HCT116 (cell line): ENCODE results near the gene ATG14. TPM values are rescaled to one million over a fixed set of nuclear protein-coding genes. Genes with fewer than 3 reads are reported as not detected.

Experiments used
- ATAC-seq: fragments of 200-7000 bp; cut with Tn5 transposase; 2 replicates; pipeline ENCODE4 v1.9.1; 2020; ENCODE audit warnings: mild to moderate bottlenecking, moderate library complexity
- BruUV-seq: library from RNA; stranded (reverse); fragments of 400-500 nt; replicated peaks from 2 replicates; lab custom pipeline; 2021; lab: Mats Ljungman, UMichigan
- CTCF ChIA-PET: fragments of 300-600 bp; sonication (Branson Sonifier 250); formaldehyde crosslinking; loops from one replicate; lab custom pipeline; 2021; ENCODE audit warnings: antibody characterized with exemption; lab: Charles Lee
- POLR2A ChIA-PET: fragments of 300-600, 350-600 bp; sonication (Branson Sonifier 250); formaldehyde crosslinking; loops from one replicate; lab custom pipeline; 2021; ENCODE audit warnings: antibody characterized with exemption; lab: Charles Lee
- RAD21 ChIA-PET, 2 experiments: fragments of 300-600 bp; sonication (Branson Sonifier 250); formaldehyde crosslinking; loops; one replicate each; lab custom pipeline; 2023; ENCODE audit warnings: low total read pairs in 2 of 2; ENCODE audit not compliant: uncharacterized antibody in 2 of 2, unreplicated experiment in 2 of 2, low non-redundant PET in 1 of 2; lab: Charles Lee
- DNase-seq: peaks from one replicate; pipeline ENCODE4 v3.0.0-alpha.2; 2010; ENCODE audit warnings: low read depth, low spot score
- H2AFZ ChIP-seq: fragments of 200-600 bp; shearing (Covaris generic), sonication (generic); 2 replicates; pipeline ENCODE4 v1.6.1; 2017; ENCODE audit warnings: low read depth, mixed run types, mixed read lengths, antibody characterized with exemption, low read length; ENCODE audit not compliant: poor library complexity, severe bottlenecking
- H3K27ac ChIP-seq: 2 replicates; pipeline ENCODE4 v1.5.1; 2012; ENCODE audit warnings: low read depth, low read length
- H3K27me3 ChIP-seq: fragments of 200-600 bp; sonication (generic); 2 replicates; pipeline ENCODE4 v1.6.1; 2016; ENCODE audit warnings: mixed run types, low read length, mixed read lengths; ENCODE audit not compliant: insufficient read depth
- H3K36me3 ChIP-seq, 2 experiments: fragments of 200-500 bp in 1 of 2; fragments of 200-600 bp in 1 of 2; sonication (Bioruptor generic) in 1 of 2; sonication (generic) in 1 of 2; 2 replicates each; pipeline versions ENCODE4 v1.5.1 to v1.6.1; 2014 to 2016; ENCODE audit warnings: low read length in 2 of 2, inconsistent platforms in 1 of 2, mixed read lengths in 1 of 2, mixed run types in 1 of 2; ENCODE audit not compliant: insufficient read depth in 2 of 2, control insufficient read depth in 1 of 2
- H3K4me1 ChIP-seq, 2 experiments: fragments of 200-600 bp in 1 of 2; sonication (generic) in 1 of 2; 2 replicates each; pipeline versions ENCODE4 v1.5.1 to v1.6.1; 2012 to 2017; ENCODE audit warnings: low read length in 2 of 2, inconsistent platforms in 1 of 2, mild to moderate bottlenecking in 1 of 2, mixed read lengths in 1 of 2, mixed run types in 1 of 2, moderate library complexity in 1 of 2; ENCODE audit not compliant: insufficient read depth in 2 of 2, control insufficient read depth in 1 of 2
- H3K4me2 ChIP-seq: fragments of 200-600 bp; sonication (generic); 2 replicates; pipeline ENCODE4 v1.6.1; 2017; ENCODE audit warnings: mixed run types, low read length, mixed read lengths
- H3K4me3 ChIP-seq, 2 experiments: fragments of 200-600 bp in 1 of 2; sonication (generic) in 1 of 2; replicated peaks in 1 of 2; 2 replicates each; pipeline ENCODE4 v1.5.1; 2011 to 2016; ENCODE audit warnings: low read length in 2 of 2, control low read depth in 1 of 2, low read depth in 1 of 2, mild to moderate bottlenecking in 1 of 2, mixed read lengths in 1 of 2, mixed run types in 1 of 2
- H3K79me2 ChIP-seq: fragments of 200-600 bp; sonication (generic); 2 replicates; pipeline ENCODE4 v1.6.1; 2017; ENCODE audit warnings: mild to moderate bottlenecking, mixed run types, low read length, moderate library complexity, mixed read lengths; ENCODE audit not compliant: insufficient read depth
- H3K9ac ChIP-seq: fragments of 200-600 bp; sonication (generic); 2 replicates; pipeline ENCODE4 v1.6.1; 2016; ENCODE audit warnings: low read length, mixed read lengths
- H3K9me2 ChIP-seq: fragments of 200-600 bp; sonication (generic), shearing (Covaris generic); 2 replicates; pipeline ENCODE4 v1.6.1; 2017; ENCODE audit warnings: mixed run types, mild to moderate bottlenecking, moderate library complexity; ENCODE audit not compliant: insufficient read depth
- H3K9me3 ChIP-seq, 2 experiments: fragments of 200-500 bp in 1 of 2; fragments of 200-600 bp in 1 of 2; sonication (Bioruptor generic) in 1 of 2; sonication (generic) in 1 of 2; 2 replicates each; pipeline ENCODE4 v1.6.1; 2014 to 2017; ENCODE audit warnings: low read length in 2 of 2, mixed read lengths in 2 of 2, inconsistent platforms in 1 of 2, low read depth in 1 of 2, mild to moderate bottlenecking in 1 of 2, mixed run types in 1 of 2, moderate library complexity in 1 of 2; ENCODE audit not compliant: control insufficient read depth in 1 of 2, insufficient read depth in 1 of 2
- H4K20me1 ChIP-seq: fragments of 200-600 bp; sonication (generic), shearing (Covaris generic); 2 replicates; pipeline ENCODE4 v1.6.1; 2017; ENCODE audit warnings: mixed run types, mild to moderate bottlenecking, moderate library complexity; ENCODE audit not compliant: insufficient read depth
- CBX3 ChIP-seq: IDR thresholded peaks from 2 replicates; pipeline ENCODE4 v1.6.1; 2012; ENCODE audit warnings: low read depth
- CEBPB ChIP-seq: IDR thresholded peaks from 2 replicates; pipeline ENCODE4 v1.6.1; 2012; ENCODE audit warnings: low read depth
- EZH2 ChIP-seq: fragments of 200-600 bp; sonication (generic); IDR thresholded peaks from 2 replicates; pipeline ENCODE4 v1.6.1; 2017; ENCODE audit warnings: antibody characterized with exemption, mixed run types
- EZH2phosphoT487 ChIP-seq: fragments of 200-600 bp; IDR thresholded peaks from 2 replicates; pipeline ENCODE4 v1.6.1; 2018; ENCODE audit warnings: antibody characterized with exemption, borderline replicate concordance
- JUND ChIP-seq: IDR thresholded peaks from 2 replicates; pipeline ENCODE4 v1.6.1; 2012
- RAD21 ChIP-seq: IDR thresholded peaks from 2 replicates; pipeline ENCODE4 v1.6.1; 2012; ENCODE audit warnings: low read depth, mild to moderate bottlenecking
- SRF ChIP-seq: IDR thresholded peaks from 2 replicates; pipeline ENCODE4 v1.6.1; 2012; ENCODE audit warnings: low read depth
- ZNF274 ChIP-seq: fragments of 200-500 bp; sonication (Bioruptor generic); IDR thresholded peaks from 2 replicates; pipeline ENCODE4 v1.6.1; 2014; ENCODE audit warnings: mild to moderate bottlenecking, low read depth, low read length, inconsistent platforms
- intact Hi-C: fragments of 100-400 bp; cut with micrococcal nuclease; formaldehyde crosslinking; loops from 2 replicates; pipeline ENCODE4 v1.10.0; 2022
- total RNA-seq: library from RNA; stranded (reverse); gene quantifications from one replicate; pipeline ENCODE4 v1.2.1, GENCODE V29; 2021; ENCODE audit not compliant: unreplicated experiment
- TF ChIP-seq, protein P1 (sequence below), 3 experiments: fragments of 200-600 bp in 1 of 3; sonication (generic) in 1 of 3; IDR thresholded peaks in 2 of 3; conservative IDR thresholded peaks in 1 of 3; 2 replicates each; pipeline ENCODE4 v1.5.1; 2012 to 2017; ENCODE audit warnings: low read depth in 2 of 3, low read length in 2 of 3, antibody characterized with exemption in 1 of 3, borderline replicate concordance in 1 of 3, control low read depth in 1 of 3, mild to moderate bottlenecking in 1 of 3, mixed read lengths in 1 of 3, mixed run types in 1 of 3, moderate library complexity in 1 of 3; ENCODE audit not compliant: insufficient read depth in 1 of 3

Gene ATG14
- total RNA-seq, 1 experiment from 2014 or later = 9.9 TPM

DNA sequence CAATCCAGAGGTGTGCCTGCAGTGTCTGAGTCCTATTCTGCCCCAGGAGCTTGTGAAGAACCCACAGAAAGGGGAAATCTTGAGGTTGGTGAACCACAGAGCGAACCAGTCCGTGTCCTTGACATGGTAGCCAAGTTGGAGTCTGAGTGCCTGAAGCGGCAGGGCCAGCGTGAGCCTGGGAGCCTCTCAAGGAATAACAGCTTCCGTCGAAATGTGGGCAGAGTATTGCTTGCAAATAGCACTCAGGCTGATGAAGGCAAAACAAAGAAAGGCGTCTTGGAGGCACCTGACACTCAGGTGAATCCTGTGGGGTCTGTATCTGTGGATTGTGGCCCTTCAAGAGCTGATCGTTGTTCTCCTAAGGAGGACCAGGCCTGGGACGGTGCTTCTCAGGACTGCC lies 60.5 kb downstream of the ATG14 start:
- no peaks in the 10 kb centered on the region for H3K27me3 ChIP-seq
- TF ChIP-seq RAD21 = no peak
- no peak for TF ChIP-seq CEBPB
- no peak for TF ChIP-seq SRF
- TF ChIP-seq, protein P1, sequence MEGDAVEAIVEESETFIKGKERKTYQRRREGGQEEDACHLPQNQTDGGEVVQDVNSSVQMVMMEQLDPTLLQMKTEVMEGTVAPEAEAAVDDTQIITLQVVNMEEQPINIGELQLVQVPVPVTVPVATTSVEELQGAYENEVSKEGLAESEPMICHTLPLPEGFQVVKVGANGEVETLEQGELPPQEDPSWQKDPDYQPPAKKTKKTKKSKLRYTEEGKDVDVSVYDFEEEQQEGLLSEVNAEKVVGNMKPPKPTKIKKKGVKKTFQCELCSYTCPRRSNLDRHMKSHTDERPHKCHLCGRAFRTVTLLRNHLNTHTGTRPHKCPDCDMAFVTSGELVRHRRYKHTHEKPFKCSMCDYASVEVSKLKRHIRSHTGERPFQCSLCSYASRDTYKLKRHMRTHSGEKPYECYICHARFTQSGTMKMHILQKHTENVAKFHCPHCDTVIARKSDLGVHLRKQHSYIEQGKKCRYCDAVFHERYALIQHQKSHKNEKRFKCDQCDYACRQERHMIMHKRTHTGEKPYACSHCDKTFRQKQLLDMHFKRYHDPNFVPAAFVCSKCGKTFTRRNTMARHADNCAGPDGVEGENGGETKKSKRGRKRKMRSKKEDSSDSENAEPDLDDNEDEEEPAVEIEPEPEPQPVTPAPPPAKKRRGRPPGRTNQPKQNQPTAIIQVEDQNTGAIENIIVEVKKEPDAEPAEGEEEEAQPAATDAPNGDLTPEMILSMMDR (IDR thresholded peaks at IDR 0.05 in 2 of 3, conservative IDR thresholded peaks at IDR 0.05 in 1 of 3; ENCODE audit: borderline replicate concordance in 1 of 3, insufficient read depth in 1 of 3, low read depth in 2 of 3, low read length in 2 of 3) = no peak
- no peak for TF ChIP-seq JUND
- TF ChIP-seq ZNF274 = no peak
- TF ChIP-seq EZH2 = no peak
- TF ChIP-seq CBX3 = no peak
- TF ChIP-seq, all 23 proteins: peak for 0
- ChIA-PET CTCF (no interaction called here), POLR2A (no interaction called here), RAD21 (no interaction called here)
- no peaks in the 10 kb centered on the region for H4K20me1 ChIP-seq
- ATAC-seq = no peak
- H3K4me1 ChIP-seq = peaks cover 0 to 11% of the 10 kb centered on the region in 2 experiments; a peak in 2 of 4 replicates
- H3K4me3 ChIP-seq = no peak overlapping the region
- H3K9me3 ChIP-seq = no peaks in the 10 kb centered on the region
- no peak overlapping the region for H3K27ac ChIP-seq
- H3K36me3 ChIP-seq = peaks cover 14 to 22% of the 10 kb centered on the region in 2 experiments; a peak in 3 of 4 replicates
- no peak overlapping the region for H3K4me2 ChIP-seq
- DNase-seq = no peak
- H2AFZ ChIP-seq = no peak overlapping the region
- H3K9me2 ChIP-seq = no peaks in the 10 kb centered on the region
- no TSS peak for BruUV-seq
- H3K79me2 ChIP-seq = peaks cover 17% of the 10 kb centered on the region; the same call in 1 of the 2 replicates
- intact Hi-C loops = loop anchor here (10.0 kb wide), 1 partner anchor 266 kb away; no protein-coding TSS in a partner anchor
- H3K9ac ChIP-seq = no peak overlapping the region

GRCh38 chr14:55350461-55350860 lies 61.2 kb downstream of the ATG14 start:
- DNase-seq (no peak), ATAC-seq (no peak)
- H3K79me2 ChIP-seq = peaks cover 23% of the 10 kb centered on the region; the same call in 1 of the 2 replicates
- H2AFZ ChIP-seq = no peak overlapping the region
- H3K4me2 ChIP-seq = no peak overlapping the region
- H3K9ac ChIP-seq = no peak overlapping the region
- ChIA-PET RAD21 (no interaction called here), POLR2A (no interaction called here), CTCF (no interaction called here)
- no peaks in the 10 kb centered on the region for H3K27me3 ChIP-seq
- peaks cover 14 to 18% of the 10 kb centered on the region in 2 experiments; a peak in 3 of 4 replicates for H3K36me3 ChIP-seq
- H3K4me3 ChIP-seq = no peak overlapping the region
- H4K20me1 ChIP-seq = no peaks in the 10 kb centered on the region
- intact Hi-C loops = loop anchor here (10.0 kb wide), 1 partner anchor 266 kb away; no protein-coding TSS in a partner anchor
- no peak for TF ChIP-seq RAD21
- TF ChIP-seq EZH2phosphoT487 = no peak
- TF ChIP-seq, protein P1 (IDR thresholded peaks at IDR 0.05 in 2 of 3, conservative IDR thresholded peaks at IDR 0.05 in 1 of 3; ENCODE audit: borderline replicate concordance in 1 of 3, insufficient read depth in 1 of 3, low read depth in 2 of 3, low read length in 2 of 3) = peak in 1 of 3 experiments; percentile 13; a peak in 1 of 6 replicates
- no peaks in the 10 kb centered on the region for H3K9me3 ChIP-seq
- H3K9me2 ChIP-seq = no peaks in the 10 kb centered on the region
- H3K4me1 ChIP-seq = peaks cover 0 to 11% of the 10 kb centered on the region in 2 experiments; a peak in 2 of 4 replicates
- BruUV-seq = no TSS peak
- no peak overlapping the region for H3K27ac ChIP-seq
